ENCODE data around the gene GSTK1.

GRCh38 chr7:143280160-143280559 is 16.9 kb downstream of the GSTK1 start:
- no peak for TF ChIP-seq MAX (IDR thresholded peaks at IDR 0.05; ENCODE audit: low read depth)
- no peak for TF ChIP-seq RAD21 (IDR thresholded peaks at IDR 0.05; ENCODE audit: low read length)
